GM21515 (cell line): ENCODE results near the gene ADAMTSL4.
"Not testable (repeated sequence)": the region's sequence is repeated elsewhere in the genome, so short reads cannot be mapped to it uniquely, and the experiment has no call there.

ENCODE experiments used
- ATAC-seq: cut with Tn5 transposase; IDR thresholded peaks from one replicate; pipeline ENCODE4 v1.9.1; 2021; ENCODE audit not compliant: unreplicated experiment

The ADAMTSL4 gene

GRCh38 chr1:150555198-150555970, 6.2 kb downstream of the ADAMTSL4 start:
- no peak for ATAC-seq

- no peak for ATAC-seq
Measured at GRCh38 chr1:150555971-150556865, 7.0 kb downstream of the ADAMTSL4 start.

DNA sequence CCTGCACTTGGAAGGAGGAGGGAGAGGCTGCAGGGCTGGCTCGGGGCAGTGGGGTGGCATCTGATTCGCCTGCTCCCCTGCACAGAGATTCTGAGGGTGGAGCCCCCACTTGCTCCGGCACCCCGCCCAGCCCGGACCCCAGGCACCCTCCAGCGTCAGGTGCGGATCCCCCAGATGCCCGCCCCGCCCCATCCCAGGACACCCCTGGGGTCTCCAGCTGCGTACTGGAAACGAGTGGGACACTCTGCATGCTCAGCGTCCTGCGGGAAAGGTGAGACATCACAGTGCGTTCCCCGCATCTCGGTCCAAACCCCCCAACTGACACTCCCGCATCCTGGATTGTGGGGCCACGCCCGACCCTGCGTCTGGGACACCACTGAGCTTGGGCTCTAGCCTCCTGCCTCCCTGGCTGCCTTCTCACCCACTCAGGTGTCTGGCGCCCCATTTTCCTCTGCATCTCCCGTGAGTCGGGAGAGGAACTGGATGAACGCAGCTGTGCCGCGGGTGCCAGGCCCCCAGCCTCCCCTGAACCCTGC, 7.9 kb downstream of the ADAMTSL4 start:
- no peak for ATAC-seq

DNA sequence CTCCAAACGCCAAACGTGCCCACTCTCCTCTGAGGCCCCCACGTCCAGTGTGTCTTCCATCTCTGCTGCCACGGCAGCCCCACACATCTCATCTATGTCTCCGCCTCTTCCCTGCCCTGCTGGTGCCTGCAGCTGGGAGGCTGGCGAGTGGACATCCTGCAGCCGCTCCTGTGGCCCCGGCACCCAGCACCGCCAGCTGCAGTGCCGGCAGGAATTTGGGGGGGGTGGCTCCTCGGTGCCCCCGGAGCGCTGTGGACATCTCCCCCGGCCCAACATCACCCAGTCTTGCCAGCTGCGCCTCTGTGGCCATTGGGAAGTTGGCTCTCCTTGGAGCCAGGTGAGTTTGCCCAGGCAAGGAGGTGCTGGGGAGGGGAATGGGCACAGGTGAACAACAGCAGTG, 8.6 kb downstream of the ADAMTSL4 start:
- no peak for ATAC-seq

- no peak for ATAC-seq
Measured at GRCh38 chr1:150558303-150558704, 9.1 kb downstream of the ADAMTSL4 start.

GRCh38 chr1:150558761-150559655, 9.8 kb downstream of the ADAMTSL4 start:
- no peak for ATAC-seq

GRCh38 chr1:150559656-150560010, 10.4 kb downstream of the ADAMTSL4 start:
- no peak for ATAC-seq

DNA sequence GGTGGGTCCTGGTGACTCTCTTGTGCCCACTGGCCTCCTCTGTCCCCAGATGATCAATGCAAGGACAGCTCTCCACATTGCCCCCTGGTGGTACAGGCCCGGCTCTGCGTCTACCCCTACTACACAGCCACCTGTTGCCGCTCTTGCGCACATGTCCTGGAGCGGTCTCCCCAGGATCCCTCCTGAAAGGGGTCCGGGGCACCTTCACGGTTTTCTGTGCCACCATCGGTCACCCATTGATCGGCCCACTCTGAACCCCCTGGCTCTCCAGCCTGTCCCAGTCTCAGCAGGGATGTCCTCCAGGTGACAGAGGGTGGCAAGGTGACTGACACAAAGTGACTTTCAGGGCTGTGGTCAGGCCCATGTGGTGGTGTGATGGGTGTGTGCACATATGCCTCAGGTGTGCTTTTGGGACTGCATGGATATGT, 10.8 kb downstream of the ADAMTSL4 start:
- no peak for ATAC-seq

GRCh38 chr1:150560576-150561253, 11.5 kb downstream of the ADAMTSL4 start:
- peak; percentile 25 for ATAC-seq

DNA sequence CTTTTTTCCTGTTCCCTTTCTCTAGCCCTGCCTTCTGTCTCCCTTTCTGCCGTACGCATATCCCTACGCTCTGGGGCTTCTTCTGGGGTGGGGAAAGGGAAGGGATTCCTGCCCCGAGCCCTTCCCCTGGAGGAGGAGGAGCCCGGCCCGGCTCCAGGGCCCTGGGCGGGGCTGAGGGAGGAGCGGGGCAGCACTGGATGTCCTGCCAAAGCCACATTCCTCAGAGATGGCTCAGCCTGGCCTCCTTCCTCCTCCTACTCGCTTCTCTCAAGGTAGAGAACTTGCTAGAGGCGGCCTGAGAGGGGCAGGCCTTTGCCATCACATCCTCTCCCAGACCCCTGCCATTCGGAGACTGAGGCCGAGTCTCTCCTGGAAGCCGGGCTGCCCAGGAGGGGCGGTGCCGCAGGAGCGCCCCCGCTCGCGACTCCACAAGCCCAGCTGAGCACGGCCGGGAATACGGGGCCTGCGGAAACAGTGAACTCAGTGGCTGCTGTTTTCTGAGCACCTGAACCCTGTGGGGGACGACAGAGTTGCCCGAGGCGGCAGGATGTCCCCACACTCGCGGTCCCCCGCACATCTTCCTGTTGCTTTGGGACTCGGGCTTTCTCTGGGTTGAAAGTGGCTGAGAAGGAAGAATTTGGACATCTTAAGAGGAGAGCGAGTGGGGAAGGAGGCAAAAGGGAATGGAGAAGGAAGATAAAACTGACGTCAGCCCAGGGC, 12.2 kb downstream of the ADAMTSL4 start:
- ATAC-seq = no peak

GRCh38 chr1:150561974-150562445, 12.8 kb downstream of the ADAMTSL4 start:
- peak; percentile 41 for ATAC-seq

GRCh38 chr1:150562446-150563339, 13.5 kb downstream of the ADAMTSL4 start:
- peak; percentile 37 for ATAC-seq

DNA sequence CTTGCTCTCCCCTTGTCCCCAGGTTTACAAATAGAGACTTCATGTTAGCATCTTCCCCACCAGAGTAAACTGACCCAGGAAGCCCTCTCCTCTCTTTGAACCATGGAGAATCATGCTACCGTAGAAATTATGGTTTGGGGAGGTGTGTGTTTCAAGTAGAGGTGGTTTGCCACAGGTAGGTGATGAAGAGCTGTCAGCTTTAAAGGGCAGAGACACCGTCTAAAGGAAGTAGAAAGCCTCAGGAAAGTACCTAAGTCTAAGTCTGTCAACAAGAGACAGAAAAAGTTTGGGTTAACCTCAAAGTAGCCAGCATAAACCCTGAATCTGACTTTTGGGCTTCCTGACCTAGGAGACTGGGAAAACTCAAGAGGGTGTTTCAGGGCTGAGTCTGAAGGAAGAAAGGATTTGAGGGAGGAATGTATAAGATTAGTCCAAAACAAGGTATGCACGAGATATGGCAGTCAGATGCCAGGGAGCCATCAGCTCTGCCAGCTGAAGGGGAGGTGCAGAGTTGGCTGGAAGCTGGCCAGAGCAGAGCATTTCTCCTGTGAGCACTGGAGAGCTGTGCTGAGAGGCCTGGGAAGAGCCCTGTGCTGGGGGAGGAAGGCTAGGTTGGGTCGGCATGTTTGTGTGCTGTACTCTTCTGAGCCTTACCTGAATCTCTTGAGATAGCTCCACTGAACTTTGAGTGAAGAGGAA, 14.3 kb downstream of the ADAMTSL4 start:
- ATAC-seq = no peak

- ATAC-seq = no peak
Measured at GRCh38 chr1:150564051-150564991, 15.1 kb downstream of the ADAMTSL4 start.

- ATAC-seq = not testable (repeated sequence)
Measured at GRCh38 chr1:150565240-150565991, 16.2 kb downstream of the ADAMTSL4 start.
